Central memory CD4-positive, alpha-beta T cell (primary cell): ENCODE data around the gene OR2F1.
"Not testable (repeated sequence)": the region's sequence is repeated elsewhere in the genome, so short reads cannot be mapped to it uniquely, and the experiment has no call there.

Experiments used
- DNase-seq: peaks from one replicate; pipeline ENCODE4 v3.0.0; 2022

OR2F1 gene

DNA sequence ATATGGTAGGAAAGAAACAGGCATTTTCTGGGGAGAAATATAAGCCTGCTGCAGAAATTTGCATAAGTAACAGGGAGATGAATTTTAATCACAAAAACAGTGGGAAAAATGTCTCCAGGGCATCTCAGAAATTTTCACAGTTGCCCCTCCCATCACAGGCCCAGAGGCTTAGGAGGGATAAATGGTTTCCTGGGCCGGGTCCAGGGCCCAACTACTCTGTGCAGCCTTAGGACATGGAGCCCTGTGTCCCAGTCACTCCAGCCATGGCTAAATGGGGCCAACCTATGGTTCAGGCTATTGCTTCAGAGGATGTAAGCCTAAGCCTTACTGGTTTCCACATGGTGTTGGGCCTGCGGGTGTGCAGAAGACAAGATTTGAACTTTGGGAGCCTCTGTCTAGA lies 54.7 kb downstream of the OR2F1 start:
- DNase-seq, result no peak

DNA sequence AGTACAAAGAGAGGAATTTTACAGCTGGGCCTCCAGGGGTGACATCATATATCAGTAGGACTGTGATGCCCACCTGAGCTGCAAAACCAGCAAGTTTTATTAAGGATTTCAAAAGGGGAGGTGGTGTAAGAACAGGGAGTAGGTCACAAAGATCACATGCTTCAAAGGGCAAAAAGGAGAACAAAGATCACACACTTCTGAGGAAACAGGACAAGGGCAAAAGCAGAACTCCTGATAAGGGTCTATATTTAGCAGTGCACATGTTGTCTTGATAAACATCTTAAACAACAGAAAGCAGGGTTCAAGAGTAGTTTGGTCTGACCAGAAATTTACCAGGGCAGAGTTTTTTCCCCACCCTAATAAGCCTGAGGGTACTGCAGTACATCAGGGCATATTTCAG lies 55.4 kb downstream of the OR2F1 start:
- DNase-seq, result not testable (repeated sequence)

- DNase-seq, result not testable (repeated sequence)
These were observed 56.2 kb downstream of the OR2F1 start for GRCh38 chr7:144010821-144011220.

DNA sequence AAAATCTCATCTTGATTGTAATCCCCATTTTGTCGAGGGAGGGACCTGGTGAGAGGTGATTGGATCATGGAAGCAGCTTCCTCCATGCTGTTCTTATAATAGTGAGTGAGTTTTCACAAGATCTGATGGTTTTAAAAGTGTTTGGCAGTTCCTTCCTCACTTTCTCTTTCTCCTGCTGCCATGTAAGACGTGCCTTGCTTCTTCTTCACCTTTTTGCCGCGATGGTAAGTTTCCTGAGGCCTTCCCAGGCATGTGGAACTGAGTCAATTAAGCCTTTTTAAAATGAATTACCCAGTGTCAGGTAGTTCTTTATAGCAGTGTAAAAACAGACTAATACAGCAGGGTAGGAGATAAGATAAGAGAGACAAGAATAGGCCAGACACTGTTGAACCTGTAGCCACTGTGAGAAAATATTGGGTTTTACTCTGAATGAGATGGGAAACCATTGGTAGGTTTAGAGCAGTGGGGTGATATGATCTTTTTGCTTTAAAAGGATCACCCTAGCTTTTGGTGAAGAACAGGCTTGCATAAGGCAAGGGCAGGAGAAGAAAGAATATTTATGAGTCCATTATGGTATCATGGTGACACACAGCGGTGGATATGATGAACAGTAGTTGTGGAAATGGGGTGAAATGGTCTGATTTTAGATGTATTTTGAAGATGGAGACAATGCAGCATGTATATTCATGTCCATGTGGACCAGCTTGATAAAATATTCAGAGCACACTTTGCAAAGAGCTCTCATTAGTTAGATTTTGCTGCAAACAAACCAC lies 57.0 kb downstream of the OR2F1 start:
- DNase-seq, result no peak
